Lower lobe of right lung (tissue), 2 donors: ENCODE measurements around the gene MYH15. TPM values are rescaled to one million over a fixed set of nuclear protein-coding genes. Genes with fewer than 3 reads are reported as not detected.
A peak's percentile ranks its signal among the peaks of the same experiment; 100 is the strongest.
"Not testable (repeated sequence)": the region's sequence is repeated elsewhere in the genome, so short reads cannot be mapped to it uniquely, and the experiment has no call there.

Experiments
- ATAC-seq, 2 donors: fragments of 200-7000 bp; cut with Tn5 transposase; one replicate each; pipeline ENCODE4 v1.9.1; 2020 to 2022; ENCODE audit warnings: mild to moderate bottlenecking in 2 of 2, moderate library complexity in 2 of 2
- DNase-seq: peaks from one replicate; pipeline ENCODE4 v3.0.0-alpha.2; 2020
- H3K27ac ChIP-seq: fragments of 200-600 bp; one replicate; pipeline ENCODE4 v1.8.0; 2022
- H3K27me3 ChIP-seq: fragments of 200-600 bp; one replicate; pipeline ENCODE4 v1.8.0; 2022; ENCODE audit warnings: low read depth
- H3K36me3 ChIP-seq: fragments of 200-600 bp; one replicate; pipeline ENCODE4 v1.8.0; 2022; ENCODE audit warnings: mild to moderate bottlenecking
- H3K4me1 ChIP-seq: fragments of 200-600 bp; one replicate; pipeline ENCODE4 v1.8.0; 2022
- H3K4me3 ChIP-seq: fragments of 200-600 bp; one replicate; pipeline ENCODE4 v1.8.0; 2022; ENCODE audit warnings: mild to moderate bottlenecking
- H3K9me3 ChIP-seq: fragments of 200-600 bp; one replicate; pipeline ENCODE4 v1.8.0; 2022
- CTCF ChIP-seq: fragments of 200-600 bp; IDR thresholded peaks from one replicate; pipeline ENCODE4 v1.8.0; 2022; ENCODE audit warnings: antibody characterized with exemption, mild to moderate bottlenecking
- intact Hi-C: fragments of 100-400 bp; cut with DNase I; formaldehyde crosslinking; loops from one replicate; pipeline ENCODE4 v1.11.0; 2022
- total RNA-seq: library from RNA; stranded (reverse); fragmentation: NEBNext Ultra II Directional; extraction: Animal tissue kit (Norgen Biotek cat#: 25700); gene quantifications from one replicate; pipeline ENCODE4 v1.2.1, GENCODE V29; 2021
- donor health status: DM: no; HTN: yes; CAD: no; lungs with severe emphysema.

MYH15 gene
- total RNA-seq, 1 donor from 2014 or later: 1.0 TPM

DNA sequence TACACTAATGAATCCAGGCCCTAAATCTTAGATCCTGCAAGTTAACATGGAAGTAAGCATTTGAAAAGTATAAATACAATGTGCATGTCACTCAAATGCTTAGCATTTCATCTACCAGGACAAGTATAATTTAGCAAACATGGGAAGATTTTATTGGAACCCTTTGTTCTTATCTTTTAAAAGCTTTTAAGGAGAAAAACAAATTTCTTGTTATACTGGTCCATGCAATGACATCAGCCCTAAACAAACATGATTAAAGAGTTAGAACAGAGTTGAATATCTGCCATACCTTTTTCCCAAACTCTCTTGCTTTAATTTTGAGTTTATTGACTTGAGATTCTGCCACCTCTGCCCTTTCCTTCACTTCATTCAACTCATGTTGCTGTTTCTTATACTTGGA is 127.1 kb downstream of the MYH15 start:
- ATAC-seq (peak in 1 of 2 donors; percentile 57), DNase-seq (no peak)
- Histone ChIP-seq H3K4me3 (no peak overlapping the region), H3K27ac (no peak overlapping the region), H3K36me3 (no peaks in the 10 kb centered on the region), H3K4me1 (no peaks in the 10 kb centered on the region), H3K9me3 (no peaks in the 10 kb centered on the region), H3K27me3 (no peaks in the 10 kb centered on the region)
- TF ChIP-seq CTCF: no peak
- intact Hi-C loops: no loop called here

GRCh38 chr3:108381529-108382140 is 128.8 kb downstream of the MYH15 start:
- Histone ChIP-seq H3K27ac (no peak overlapping the region), H3K4me3 (no peak overlapping the region), H3K27me3 (no peaks in the 10 kb centered on the region), H3K4me1 (no peaks in the 10 kb centered on the region), H3K9me3 (no peaks in the 10 kb centered on the region), H3K36me3 (no peaks in the 10 kb centered on the region)
- no peak for TF ChIP-seq CTCF
- DNase-seq (no peak), ATAC-seq (no peak)
- intact Hi-C loops: no loop called here

DNA sequence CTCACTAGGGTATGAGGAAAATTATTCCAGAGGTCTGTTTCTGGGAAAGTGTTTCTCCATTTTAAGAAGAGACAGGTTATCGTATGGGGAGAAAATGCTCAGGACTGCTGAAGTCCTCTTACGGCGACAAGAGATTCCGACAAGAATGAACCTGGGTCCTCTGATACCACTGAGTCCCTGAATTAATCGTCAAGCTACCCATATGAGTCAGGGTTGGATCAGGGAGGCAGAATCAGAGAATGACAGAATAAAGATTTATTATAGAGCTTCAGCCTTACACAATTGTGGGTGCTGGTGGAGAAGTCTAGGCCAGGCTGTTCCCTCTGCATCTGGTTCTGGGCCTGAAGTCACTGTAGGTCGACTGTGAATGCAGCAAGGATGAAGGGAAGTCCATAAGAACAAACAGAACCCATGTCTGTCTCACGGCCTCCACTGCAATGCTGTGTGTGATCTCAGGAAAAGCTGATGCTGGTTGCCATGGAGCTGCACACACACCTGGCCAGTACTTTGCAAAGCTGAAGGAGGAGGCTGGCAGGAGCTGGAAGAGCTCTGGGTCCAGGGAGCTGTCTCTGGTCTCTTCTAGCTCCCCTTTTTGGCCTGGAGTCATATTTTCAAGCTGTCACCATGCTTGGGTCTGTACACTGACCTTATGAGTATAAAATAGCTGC is 130.1 kb downstream of the MYH15 start:
- Histone ChIP-seq H3K9me3 (no peaks in the 10 kb centered on the region), H3K36me3 (no peaks in the 10 kb centered on the region), H3K4me1 (no peaks in the 10 kb centered on the region), H3K27me3 (no peaks in the 10 kb centered on the region), H3K27ac (no peak overlapping the region), H3K4me3 (no peak overlapping the region)
- ATAC-seq (no peak), DNase-seq (no peak)
- no peak for TF ChIP-seq CTCF
- intact Hi-C loops: no loop called here

- DNase-seq, H3K27me3 ChIP-seq, H3K27ac ChIP-seq, ATAC-seq, H3K4me1 ChIP-seq, H3K36me3 ChIP-seq, H3K9me3 ChIP-seq, intact Hi-C loops, H3K4me3 ChIP-seq: not testable (repeated sequence)
Observed at GRCh38 chr3:108378952-108379342, 131.4 kb downstream of the MYH15 start.

GRCh38 chr3:108378153-108378951 is 132.0 kb downstream of the MYH15 start:
- no peak overlapping the region for H3K27ac ChIP-seq
- DNase-seq: no peak
- H3K36me3 ChIP-seq: no peaks in the 10 kb centered on the region
- H3K27me3 ChIP-seq: no peaks in the 10 kb centered on the region
- no peaks in the 10 kb centered on the region for H3K4me1 ChIP-seq
- intact Hi-C loops: no loop called here
- no peak overlapping the region for H3K4me3 ChIP-seq
- no peaks in the 10 kb centered on the region for H3K9me3 ChIP-seq
- no peak for TF ChIP-seq CTCF
- no peak for ATAC-seq

- TF ChIP-seq CTCF: no peak
- Histone ChIP-seq H3K4me3 (no peak overlapping the region), H3K36me3 (no peaks in the 10 kb centered on the region), H3K4me1 (no peaks in the 10 kb centered on the region), H3K27ac (no peak overlapping the region), H3K27me3 (no peaks in the 10 kb centered on the region), H3K9me3 (no peaks in the 10 kb centered on the region)
- intact Hi-C loops: no loop called here
- ATAC-seq (no peak), DNase-seq (no peak)
Observed at GRCh38 chr3:108377384-108377783, 133.0 kb downstream of the MYH15 start.
